Stimulated activated CD8-positive, alpha-beta memory T cell treated with anti-CD3 and anti-CD28 coated beads, Interleukin-4, amount 100 ng/mL, for 24 hours (primary cell): ENCODE measurements around the gene G6PC1.
"Not testable (repeated sequence)": the region's sequence is repeated elsewhere in the genome, so short reads cannot be mapped to it uniquely, and the experiment has no call there.

Source experiments
- DNase-seq: peaks from one replicate; pipeline ENCODE4 v3.0.0-alpha.2; 2020; ENCODE audit warnings: low read depth

The G6PC1 gene

DNA sequence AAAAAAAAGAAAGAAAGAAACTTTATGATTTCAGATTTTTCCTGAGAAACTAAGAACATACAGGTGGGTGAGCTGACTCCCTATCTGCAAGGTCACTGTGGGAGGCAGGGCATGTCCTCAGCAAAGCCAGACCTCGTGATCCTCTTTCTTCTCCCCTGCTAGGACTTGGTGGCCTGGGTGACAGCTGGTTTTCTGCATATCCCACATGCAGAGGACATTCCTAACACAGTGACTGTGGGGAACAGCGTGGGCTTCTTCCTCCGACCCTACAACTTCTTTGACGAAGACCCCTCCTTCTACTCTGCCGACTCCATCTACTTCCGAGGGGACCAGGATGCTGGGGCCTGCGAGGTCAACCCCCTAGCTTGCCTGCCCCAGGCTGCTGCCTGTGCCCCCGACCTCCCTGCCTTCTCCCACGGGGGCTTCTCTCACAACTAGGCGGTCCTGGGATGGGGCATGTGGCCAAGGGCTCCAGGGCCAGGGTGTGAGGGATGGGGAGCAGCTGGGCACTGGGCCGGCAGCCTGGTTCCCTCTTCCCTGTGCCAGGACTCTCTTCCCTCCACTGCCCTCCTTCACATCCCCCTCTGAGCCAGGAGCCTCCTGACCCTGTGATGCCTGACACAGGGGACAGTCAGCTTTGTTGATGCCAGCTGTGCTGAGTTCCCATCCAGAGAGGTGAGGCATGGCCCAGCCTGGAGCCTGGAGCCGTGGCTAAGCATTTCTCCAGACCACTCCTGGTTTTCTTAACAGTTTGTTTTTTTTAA lies 26.5 kb upstream of the G6PC1 start:
- not testable (repeated sequence) for DNase-seq

- no peak for DNase-seq
Observed at GRCh38 chr17:42877037-42877436, 23.6 kb upstream of the G6PC1 start.

GRCh38 chr17:42878123-42878880 lies 22.3 kb upstream of the G6PC1 start:
- no peak for DNase-seq

- no peak for DNase-seq
Observed at GRCh38 chr17:42878924-42879595, 21.5 kb upstream of the G6PC1 start.

GRCh38 chr17:42879596-42879985 lies 21.0 kb upstream of the G6PC1 start:
- DNase-seq = no peak

DNA sequence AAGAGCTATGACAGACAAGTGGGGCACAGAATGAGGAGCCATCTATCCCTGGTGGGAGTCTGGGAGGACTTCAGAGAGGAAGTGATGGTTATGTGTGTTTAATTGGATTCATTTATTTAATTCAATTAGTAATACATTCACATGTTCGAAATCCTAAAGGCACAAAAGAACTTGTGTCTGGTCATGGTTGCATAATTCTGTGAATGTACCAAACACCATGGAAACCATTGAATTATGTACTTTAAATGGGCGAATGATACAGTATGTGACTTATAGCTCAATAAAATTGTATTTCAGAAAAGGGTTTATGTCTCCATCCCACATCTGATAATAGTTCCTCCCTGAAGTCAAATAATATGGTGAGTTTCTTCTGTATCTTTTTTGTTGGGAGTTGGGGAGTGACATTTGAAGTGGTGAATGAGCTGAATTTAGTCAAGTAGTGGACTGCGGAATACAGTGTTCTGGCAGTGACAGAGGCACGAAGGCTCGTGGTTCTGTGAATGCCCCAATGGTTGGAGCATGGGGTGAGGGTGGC lies 19.8 kb upstream of the G6PC1 start:
- DNase-seq = no peak

GRCh38 chr17:42881706-42882105 lies 18.9 kb upstream of the G6PC1 start:
- not testable (repeated sequence) for DNase-seq

DNA sequence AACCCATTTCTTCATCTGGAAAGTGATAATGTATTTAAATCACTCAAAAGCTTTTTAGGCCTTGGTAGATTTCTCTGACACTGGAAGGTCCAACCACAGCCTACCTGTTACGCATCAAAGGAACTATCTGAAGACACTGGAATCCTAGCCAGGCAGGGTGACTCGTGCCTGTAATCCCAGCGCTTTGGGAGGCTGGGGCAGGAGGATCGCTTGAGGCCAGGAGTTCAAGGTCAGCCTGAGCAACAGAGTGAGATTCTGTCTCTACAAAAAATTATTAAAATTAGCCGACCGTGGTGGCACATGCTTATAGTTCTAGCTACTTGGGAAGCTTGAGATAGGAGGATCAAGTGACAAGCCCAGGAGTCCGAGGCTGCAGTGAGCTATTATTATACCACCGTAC lies 18.4 kb upstream of the G6PC1 start:
- DNase-seq = no peak

DNA sequence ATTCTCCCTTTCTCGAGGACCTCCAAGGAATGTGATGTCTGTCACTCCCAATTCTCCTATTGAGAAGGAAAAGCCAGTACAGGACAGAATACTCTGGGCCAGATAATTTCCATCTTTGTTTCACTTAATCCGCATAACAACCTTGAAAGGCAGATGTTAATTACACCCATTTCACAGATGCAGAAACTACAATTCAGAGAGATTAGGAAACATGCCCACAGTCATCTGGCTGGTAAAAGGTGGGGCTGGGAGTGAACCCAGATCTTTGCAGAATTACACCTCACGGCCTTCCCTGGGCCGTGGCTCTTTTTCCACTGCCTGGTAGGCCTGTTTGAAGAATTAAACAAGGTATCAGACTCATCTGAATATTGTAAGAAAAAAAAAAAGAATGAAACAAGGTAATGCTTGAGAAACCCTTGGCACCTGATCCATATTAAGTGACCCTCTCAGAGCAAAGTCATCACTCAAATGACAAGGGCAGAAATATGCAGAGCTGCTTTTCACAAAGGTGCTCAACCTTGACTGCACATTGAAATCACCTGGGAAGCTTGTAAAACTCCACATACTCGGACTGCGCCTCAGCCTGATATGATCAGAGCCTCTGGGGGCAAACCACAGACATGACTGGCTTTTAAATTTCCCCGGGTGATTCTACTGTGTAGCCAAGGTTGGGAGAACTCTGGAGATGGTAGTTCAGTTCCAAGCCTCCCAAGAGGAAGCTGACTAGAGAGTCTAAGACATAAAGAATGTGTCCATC lies 16.6 kb upstream of the G6PC1 start:
- no peak for DNase-seq

DNA sequence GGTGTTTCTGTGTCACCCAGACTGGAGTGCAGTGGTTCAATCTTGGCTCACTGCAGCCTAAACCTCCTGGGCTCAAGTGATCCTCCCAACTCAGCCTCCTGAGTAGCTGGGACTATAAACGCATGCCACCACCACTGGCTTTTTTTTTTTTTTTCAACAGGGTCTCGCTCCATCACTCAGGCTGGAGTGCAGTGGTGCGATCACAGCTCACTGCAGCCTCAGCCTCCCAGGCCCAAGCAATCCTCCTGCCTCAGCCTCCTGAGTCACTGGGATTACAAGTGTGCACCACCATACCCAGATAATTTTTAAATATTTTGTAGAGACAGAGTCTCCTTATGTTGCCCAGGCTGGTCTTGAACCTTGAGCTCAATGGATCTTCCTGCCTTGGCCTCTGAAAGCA lies 14.8 kb upstream of the G6PC1 start:
- not testable (repeated sequence) for DNase-seq

- DNase-seq = no peak
Observed at GRCh38 chr17:42886283-42887176, 14.1 kb upstream of the G6PC1 start.

DNA sequence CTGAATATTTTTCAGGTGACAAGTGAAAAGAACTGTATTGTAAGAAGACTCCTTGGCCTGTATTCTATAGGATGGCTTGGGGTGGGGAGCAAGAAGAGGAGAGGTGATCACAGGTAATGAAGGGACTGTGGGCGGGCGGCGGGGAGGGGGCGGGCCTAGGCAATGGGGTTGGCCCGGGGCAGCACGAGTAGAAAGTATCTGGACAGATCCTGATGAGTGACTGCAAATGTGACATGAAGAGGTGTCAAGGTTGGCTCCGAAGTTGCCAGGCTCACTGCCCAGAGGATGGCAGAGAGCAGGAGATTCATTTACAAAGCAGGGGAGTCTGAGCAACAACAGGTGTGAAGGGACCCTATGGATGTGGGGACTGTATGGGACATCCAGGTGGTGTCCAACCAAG lies 10.8 kb upstream of the G6PC1 start:
- no peak for DNase-seq

DNA sequence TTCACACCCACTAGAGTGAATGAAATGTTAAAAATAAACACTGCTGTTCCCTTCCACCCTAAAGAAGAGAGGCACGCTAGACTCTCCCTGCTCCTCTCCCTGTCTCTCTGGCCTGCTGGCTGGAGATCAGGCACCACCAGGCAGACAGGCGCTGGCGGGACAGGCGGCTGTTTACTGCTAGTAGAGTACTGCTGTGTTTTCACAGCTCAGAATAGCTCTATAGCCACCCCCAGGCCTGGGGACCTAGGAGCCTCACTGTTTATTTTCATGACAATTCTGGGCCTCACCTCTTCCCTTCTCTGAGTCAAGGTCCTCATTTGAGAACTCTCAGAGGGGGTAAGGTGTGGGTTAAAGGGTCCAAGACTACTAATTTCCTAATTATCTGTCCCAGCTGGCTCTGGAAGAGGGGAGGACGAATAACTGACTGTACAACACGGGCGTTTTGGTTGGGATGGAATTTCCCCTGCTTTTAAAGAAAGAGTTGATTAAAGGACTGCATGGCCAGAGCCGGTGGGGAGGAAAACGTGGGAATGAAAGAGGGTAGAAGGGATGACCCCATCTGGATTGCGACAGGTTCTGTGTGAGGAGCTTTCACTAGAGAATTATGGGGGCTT lies 9.0 kb upstream of the G6PC1 start:
- no peak for DNase-seq

DNA sequence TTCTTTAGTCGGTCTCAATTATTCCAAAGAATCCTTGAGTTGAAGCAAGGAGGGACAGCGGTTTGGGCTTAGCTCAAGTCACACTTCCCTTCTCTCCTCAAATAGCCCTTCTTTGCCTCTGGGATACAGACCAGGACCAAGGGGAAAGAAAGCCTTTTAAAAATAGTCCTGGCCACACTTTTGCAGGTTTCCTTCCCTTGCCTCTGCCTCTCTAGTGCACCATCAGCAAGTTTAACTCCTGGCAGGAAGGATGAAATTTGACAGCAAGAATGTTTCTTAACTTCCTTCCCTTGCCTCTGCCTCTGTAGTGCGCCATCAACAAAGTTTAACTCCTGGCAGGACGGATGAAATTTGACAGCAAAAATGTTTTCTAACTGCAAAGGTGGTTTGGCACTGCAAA lies 7.2 kb upstream of the G6PC1 start:
- DNase-seq = no peak

GRCh38 chr17:42894283-42895184 lies 6.1 kb upstream of the G6PC1 start:
- DNase-seq = no peak

DNA sequence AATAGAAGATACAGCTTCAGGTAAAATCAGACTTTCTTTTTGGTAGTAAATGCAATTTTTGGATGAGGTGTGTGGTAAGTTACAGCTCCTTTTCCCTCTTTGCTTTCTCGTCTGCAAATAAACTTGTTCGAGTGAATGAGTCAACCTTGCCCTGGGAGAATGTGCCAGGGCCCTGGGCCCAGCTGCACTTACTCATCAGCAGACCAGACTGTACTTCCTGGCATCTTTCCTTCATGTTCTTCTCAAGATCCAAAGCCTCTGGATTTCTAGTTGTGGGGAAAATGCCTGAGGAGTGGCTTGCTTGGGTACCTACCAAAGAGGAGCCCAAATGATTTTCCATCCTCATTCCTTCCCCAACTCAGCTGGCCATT lies 5.4 kb upstream of the G6PC1 start:
- no peak for DNase-seq

GRCh38 chr17:42898147-42898811 lies 2.3 kb upstream of the G6PC1 start:
- DNase-seq = no peak

- not testable (repeated sequence) for DNase-seq
Observed at GRCh38 chr17:42899981-42900380, 618 bp upstream of the G6PC1 start.
